ENCODE measurements around the gene GFI1B.
"Not testable (repeated sequence)": the region's sequence is repeated elsewhere in the genome, so short reads cannot be mapped to it uniquely, and the experiment has no call there.

The GFI1B gene

GRCh38 chr9:132993511-132993939 lies 15.0 kb downstream of the GFI1B start:
- peak; percentile 24 for DNase-seq

DNA sequence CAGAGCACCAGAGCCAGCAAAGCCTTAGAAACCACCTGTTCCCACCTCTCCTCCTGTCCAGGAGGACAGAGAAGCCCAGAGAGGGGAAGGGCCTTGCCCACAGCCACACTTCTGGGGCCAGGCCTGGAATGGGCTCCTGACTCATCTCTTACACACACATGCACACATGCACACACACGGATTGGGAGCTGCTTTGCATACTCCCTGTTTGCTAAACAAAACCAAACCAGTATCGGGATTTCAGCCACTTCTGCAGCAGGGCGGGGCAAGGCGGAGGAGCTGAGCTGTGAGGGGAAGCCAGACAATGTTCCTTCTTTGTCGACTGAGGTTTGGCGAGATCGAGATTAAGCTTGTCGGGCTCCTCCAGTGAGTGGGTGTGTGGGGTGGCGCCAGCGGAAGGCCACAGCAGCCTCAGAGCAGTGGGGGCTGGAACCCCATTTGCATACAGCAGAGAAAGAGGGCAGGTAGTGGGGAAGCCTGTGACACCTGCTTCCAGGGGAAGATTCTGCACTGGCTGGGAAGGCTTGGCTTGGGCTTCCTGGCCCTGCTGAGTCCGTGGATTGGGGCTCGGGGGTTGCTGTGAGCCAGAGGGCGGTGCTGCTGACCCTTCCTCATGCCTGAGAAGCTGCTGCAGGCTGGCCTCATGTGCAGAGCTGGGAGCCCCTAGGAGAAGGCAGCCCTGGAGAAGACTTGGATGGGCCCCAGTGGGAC lies 16.1 kb downstream of the GFI1B start:
- DNase-seq: peak; percentile 97

- no peak for DNase-seq
Observed at GRCh38 chr9:132995121-132995420, 16.6 kb downstream of the GFI1B start.

DNA sequence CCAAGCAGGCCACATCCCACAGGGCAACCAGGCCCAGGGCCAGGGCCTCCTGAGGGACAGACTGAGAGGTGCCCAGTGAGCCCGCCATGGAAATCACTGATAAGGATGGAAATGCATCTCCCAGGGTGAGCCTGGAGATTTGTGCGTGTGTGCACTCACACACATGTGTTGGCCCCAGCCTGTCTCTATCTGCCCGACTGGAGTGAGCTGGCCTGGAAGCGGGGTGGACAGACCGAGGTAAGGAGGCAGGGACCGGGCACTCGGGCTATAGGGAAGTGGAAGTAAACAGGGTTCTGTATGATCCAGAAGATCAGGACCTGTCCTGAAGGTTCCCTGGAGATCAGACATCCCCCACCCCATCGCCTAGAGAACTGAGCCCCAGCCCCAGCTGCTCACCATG lies 17.4 kb downstream of the GFI1B start:
- DNase-seq: no peak

GRCh38 chr9:132996526-132996925 lies 18.0 kb downstream of the GFI1B start:
- DNase-seq: no peak

DNA sequence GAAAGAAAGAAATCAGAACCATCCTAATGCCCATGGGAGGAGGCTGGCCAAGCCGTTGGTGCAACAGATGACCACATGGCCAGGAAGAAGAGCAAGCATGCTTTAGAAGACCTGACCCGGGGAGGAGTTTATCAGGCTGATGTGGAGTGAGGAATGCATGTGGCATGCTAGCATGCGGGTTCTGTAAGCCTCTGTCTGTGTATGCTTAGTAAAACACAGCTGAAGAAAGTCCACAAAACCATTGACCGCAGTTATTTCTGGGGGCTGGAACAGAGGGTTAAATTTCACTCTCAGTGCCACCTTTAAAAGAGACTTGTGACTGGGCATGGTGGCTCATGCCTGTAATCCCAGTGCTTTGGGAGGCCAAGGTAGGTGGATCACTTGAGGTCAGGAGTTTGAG lies 19.1 kb downstream of the GFI1B start:
- DNase-seq: no peak

GRCh38 chr9:132998221-132998620 lies 19.7 kb downstream of the GFI1B start:
- not testable (repeated sequence) for DNase-seq

GRCh38 chr9:132998831-132999635 lies 20.5 kb downstream of the GFI1B start:
- DNase-seq: peak; percentile 91

DNA sequence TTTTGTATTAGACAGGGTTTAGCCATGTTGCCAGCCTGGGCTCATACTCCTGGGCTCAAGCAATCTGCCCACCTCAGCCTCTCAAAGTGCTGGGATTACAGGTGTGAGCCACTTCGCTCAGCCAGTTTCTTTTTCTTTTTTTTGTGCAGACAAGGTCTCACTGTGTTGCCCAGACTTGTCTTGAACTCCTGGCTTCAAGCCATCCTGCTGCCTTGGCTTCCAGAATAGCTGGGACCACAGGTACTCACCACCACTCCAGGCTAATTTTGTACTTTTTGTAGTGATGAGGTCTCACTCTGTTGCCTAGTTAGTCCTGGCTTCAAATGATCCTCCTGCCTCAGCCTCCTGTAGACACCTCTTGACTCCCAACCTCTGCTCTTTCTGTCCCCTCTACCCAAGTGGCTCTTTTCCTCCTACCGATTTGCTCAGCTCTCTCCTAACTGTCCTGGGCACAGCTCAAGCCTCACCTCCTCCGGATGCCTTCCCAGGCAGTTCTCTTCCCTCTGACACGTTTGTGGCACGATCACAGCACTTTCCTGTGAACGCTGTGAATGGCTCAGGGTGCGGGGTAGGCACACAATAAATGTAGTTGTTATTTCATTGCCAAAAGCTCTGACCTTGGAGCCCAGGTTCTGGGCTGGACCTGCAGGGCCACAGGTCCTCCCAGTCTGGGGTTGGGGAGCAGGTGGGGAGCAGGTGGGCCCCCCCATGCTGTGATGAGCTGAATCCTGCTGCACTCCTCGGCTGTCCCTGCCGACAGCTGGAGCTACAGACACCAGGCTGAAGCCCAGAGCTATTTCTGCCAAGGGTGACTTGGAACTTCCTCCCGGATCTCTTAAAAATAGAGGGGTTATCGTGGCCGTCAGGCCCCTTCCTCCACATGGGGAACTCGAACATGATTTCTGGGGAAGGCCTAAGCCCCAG lies 23.9 kb downstream of the GFI1B start:
- peak; percentile 67 for DNase-seq

- peak; percentile 84 for DNase-seq
Observed at GRCh38 chr9:133003071-133003461, 24.6 kb downstream of the GFI1B start.

DNA sequence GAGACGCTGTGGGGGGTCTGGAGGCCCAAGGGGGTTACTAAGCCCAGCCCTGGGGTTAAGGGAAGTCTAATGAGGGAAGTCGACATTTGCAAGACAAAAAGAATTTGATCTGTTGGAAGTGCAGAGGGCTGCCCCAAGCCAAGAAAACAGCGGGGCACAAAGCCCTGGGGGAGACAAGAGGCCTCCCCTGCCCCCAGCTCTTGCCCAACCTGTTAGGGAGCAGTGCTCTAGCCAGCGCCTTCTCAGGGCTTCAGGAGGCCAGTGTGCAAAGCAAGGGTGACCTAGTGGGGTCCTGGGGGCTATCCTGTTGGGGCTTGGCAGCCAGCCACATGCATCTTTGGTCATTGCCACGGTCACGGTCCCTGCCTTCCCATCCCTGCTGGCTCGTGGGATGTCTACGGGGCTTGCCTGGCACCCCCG lies 25.2 kb downstream of the GFI1B start:
- DNase-seq: peak; percentile 83

GRCh38 chr9:133004091-133004998 lies 25.9 kb downstream of the GFI1B start:
- DNase-seq: peak; percentile 96

DNA sequence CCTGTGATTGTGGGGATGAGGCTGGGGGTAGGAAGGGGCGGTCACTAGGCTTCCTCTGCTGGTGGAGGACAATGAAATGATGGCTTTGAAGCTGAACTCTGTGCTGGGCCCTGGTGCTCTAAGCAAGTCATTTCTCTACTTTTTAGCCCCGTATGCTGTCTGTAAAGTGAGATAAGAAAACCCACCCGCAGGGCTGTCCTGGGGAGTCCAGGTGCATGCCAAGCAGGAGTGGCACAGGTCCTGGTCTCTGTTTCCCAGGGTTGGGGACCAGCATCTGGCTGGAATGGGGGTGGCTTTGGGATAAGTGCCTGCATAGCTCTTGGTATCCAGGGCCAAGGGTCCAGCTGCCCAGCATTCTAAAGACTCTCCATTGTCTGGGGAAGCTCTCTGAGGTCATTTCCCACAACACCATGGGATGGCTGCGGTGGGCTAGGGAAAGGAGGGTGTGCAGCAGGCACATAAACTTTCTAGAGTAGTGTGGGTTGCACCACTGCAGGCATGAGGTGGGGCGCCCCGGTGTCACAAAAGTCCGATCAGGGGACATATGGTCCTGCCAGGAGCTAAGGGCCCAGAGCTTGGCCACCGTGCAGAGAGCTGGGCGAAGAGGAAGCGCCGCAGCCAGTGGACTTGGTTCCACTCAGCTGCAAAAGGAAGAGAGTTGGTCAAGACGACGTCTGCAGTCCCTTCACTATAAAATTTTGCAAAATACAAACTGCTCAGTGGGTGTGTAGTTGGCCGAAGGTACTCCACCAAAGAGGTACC lies 26.7 kb downstream of the GFI1B start:
- peak; percentile 54 for DNase-seq

DNA sequence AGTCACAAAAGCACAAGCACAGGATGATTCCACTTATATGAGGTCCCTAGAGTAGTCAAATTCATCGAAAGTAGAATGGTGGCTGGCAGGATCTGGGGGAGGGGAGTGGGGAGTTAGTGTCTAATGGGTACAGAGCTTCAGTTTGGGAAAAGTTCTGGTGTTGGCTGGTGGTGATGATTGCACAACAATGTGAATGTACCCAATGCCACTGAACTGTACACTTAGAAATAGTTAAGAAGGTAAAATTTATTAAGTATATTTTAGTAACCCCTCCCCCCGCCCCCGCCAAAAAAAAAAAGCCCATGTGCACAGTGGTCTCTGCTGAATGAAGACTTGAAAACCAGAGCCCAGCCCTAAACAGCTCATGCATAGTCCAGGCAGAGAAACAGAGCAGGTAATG lies 27.5 kb downstream of the GFI1B start:
- no peak for DNase-seq

DNA sequence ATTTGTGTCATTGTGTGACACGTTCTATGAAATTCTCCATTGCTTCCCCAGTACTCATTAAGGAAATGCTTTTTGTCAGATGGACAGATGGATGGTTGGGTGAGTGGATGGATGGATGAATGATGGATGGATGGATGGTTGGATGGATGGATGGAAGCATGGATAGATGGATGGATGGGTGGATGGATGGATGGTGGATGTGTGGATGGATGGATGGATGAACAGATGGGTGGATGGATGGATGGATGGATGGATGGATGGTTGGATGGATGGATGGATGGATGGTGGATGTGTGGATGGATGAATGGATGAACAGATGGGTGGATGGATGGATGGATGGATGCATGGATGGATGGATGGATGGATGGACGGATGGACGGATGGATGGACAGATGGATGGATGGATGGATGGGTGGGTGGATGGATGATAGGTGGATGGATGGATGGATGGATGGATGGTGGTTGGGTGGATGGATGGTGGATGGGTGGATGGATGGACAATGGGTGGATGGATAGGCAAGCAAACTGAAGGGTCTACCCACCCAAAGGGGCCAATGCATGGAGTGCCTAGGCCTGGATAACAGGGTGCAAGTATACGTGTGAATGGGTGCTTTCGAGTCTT lies 28.3 kb downstream of the GFI1B start:
- no peak for DNase-seq

- no peak for DNase-seq
Observed at GRCh38 chr9:133008406-133008805, 29.9 kb downstream of the GFI1B start.

- DNase-seq: peak; percentile 84
Observed at GRCh38 chr9:133008824-133009223, 30.3 kb downstream of the GFI1B start.

DNA sequence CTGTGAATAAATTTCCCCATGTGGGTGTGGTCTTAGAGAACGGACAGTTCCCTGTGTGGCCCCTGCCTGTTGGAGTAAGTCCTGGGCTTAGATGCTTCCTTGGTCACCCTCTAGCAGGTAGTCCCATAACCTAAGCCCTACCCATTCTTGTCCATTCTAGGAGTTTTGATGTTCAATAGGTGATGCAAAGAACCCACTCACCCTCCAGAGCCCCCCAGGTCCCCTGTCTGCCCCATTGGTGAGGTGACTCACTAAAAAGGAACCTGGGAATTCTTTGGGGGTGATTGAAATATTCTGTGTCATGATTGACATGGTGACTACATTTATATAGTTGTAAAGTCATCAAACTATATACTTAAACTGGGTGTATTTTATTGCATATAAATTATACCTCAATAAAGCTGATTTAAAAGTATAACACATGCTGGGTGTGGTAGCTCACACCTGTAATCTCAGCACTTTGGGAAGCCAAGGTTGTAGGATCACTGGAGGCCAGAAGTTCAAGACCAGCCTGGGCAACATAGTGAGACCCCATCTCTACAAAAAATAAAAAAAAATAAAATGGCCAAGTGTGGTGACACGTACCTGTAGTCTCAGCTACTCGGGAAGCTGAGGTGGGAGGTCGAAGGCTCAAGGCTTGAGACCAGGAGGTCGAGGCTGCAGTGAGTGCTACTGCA lies 31.6 kb downstream of the GFI1B start:
- DNase-seq: no peak

- no peak for DNase-seq
Observed at GRCh38 chr9:133014696-133015095, 36.2 kb downstream of the GFI1B start.

DNA sequence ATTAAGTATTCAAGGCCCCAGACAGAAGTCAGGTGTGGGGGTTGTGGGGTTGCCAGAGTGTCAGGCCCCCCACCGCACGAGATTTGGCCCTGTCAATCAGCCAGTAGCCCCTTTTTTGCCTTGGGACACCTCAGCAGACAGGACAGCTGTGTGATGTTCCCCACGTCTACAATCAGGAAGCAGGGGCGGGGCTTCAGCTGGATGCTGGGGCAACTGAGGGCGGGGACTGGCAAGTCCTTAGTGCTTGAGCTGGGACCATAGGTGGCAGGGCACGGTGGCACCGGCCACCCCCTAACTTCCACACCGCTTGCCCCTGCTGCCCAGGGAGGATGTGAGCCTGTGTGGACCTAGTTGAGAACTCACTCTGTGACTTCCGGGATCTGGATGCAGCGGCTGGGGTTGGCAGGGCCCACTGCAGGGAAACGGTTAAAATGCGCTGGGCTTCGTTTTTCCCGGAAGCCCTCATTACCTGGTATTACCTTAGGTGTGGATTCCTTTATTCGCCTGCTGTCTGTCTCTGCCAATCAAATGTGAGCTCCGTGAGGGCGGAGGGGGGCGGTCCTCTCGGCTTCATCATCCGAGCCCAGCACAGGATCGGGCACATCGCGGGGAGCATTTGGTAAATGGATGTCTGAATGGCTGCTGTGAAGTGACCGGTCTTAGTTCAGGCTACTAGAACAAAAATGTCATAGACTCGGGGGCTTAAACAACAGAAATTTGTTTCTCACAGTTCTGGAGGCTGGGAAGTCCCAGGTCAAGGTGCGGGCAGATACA lies 44.8 kb downstream of the GFI1B start:
- no peak for DNase-seq
